HepG2 (cell line): ENCODE data around the gene KANSL3. TPM values are rescaled to one million over a fixed set of nuclear protein-coding genes. Genes with fewer than 3 reads are reported as not detected.

Source experiments
- EEA1 ChIP-seq: sonication (generic); formaldehyde crosslinking; IDR thresholded peaks from 2 replicates; pipeline ENCODE4 v1.5.1; 2020; ENCODE audit warnings: mild to moderate bottlenecking, missing genetic modification reagents, borderline replicate concordance
- HIVEP1 ChIP-seq: sonication (generic); formaldehyde crosslinking; IDR thresholded peaks from 2 replicates; pipeline ENCODE4 v1.4.0; 2020; ENCODE audit warnings: mild to moderate bottlenecking, missing genetic modification reagents
- KAT8 ChIP-seq: IDR thresholded peaks from 2 replicates; pipeline ENCODE4 v1.6.1; 2016; ENCODE audit warnings: missing genetic modification reagents, missing compliant biosample characterization
- MEF2D ChIP-seq: sonication (generic); formaldehyde crosslinking; IDR thresholded peaks from 2 replicates; pipeline ENCODE4 v1.5.1; 2020; ENCODE audit warnings: mild to moderate bottlenecking, missing genetic modification reagents
- PRPF4 ChIP-seq: fragments of 200-400 bp; formaldehyde crosslinking; IDR thresholded peaks from 2 replicates; pipeline ENCODE4 v1.6.1; 2016; ENCODE audit warnings: low read length, low read depth; ENCODE audit not compliant: poor library complexity, severe bottlenecking
- RBAK ChIP-seq: sonication (generic); formaldehyde crosslinking; IDR thresholded peaks from 2 replicates; pipeline ENCODE4 v1.5.1; 2020; ENCODE audit warnings: mild to moderate bottlenecking, missing genetic modification reagents
- RNF2 ChIP-seq: fragments of 450-650 bp; conservative IDR thresholded peaks from 2 replicates; pipeline ENCODE4 v1.6.1; 2016; ENCODE audit warnings: low read depth
- SYNCRIP ChIP-seq: fragments of 200-400 bp; formaldehyde crosslinking; IDR thresholded peaks from 2 replicates; pipeline ENCODE4 v1.6.1; 2018; ENCODE audit warnings: mild to moderate bottlenecking, low read depth, low read length; ENCODE audit not compliant: insufficient read depth
- ZNF138 ChIP-seq: sonication (generic); formaldehyde crosslinking; IDR thresholded peaks from 2 replicates; pipeline ENCODE4 v1.5.0; 2020; ENCODE audit warnings: mild to moderate bottlenecking, low read depth, missing genetic modification reagents
- ZNF263 ChIP-seq: sonication (generic); formaldehyde crosslinking; IDR thresholded peaks from 2 replicates; pipeline ENCODE4 v1.4.0; 2020; ENCODE audit warnings: missing genetic modification reagents
- ZNF510 ChIP-seq: sonication (generic); formaldehyde crosslinking; IDR thresholded peaks from 2 replicates; pipeline ENCODE4 v1.4.0; 2020; ENCODE audit warnings: low read depth, mild to moderate bottlenecking, missing genetic modification reagents
- ZNF572 ChIP-seq: sonication (generic); formaldehyde crosslinking; IDR thresholded peaks from 2 replicates; pipeline ENCODE4 v1.5.1; 2020; ENCODE audit warnings: mild to moderate bottlenecking, missing genetic modification reagents
- ZNF616 ChIP-seq: sonication (generic); formaldehyde crosslinking; IDR thresholded peaks from 2 replicates; pipeline ENCODE4 v1.5.0; 2020; ENCODE audit warnings: low read depth, mild to moderate bottlenecking, missing genetic modification reagents
- polyA plus RNA-seq, 8 experiments: library from polyadenylated mRNA; depleted of rRNA in 3 of 8; stranded (reverse) in 7 of 8; unstranded in 1 of 8; fragments of >200 nt; fragmentation: Illumina TruSeq in 4 of 8; extraction: Trizol in 4 of 8; gene quantifications; 2 replicates each; pipeline versions ENCODE4 v1.2.1 to v1.2.3, GENCODE V29; 2011 to 2016; ENCODE audit warnings: low read depth in 4 of 8, missing spikeins in 1 of 8, mixed read lengths in 1 of 8; ENCODE audit not compliant: insufficient read depth in 1 of 8
- total RNA-seq, 5 experiments: library from RNA; depleted of rRNA; stranded (reverse); fragments of >200 nt; fragmentation: Illumina TruSeq; extraction: Trizol; gene quantifications; 2 replicates each; pipeline ENCODE4 v1.2.3, GENCODE V29; 2016; ENCODE audit warnings: low read depth in 1 of 5
- TF ChIP-seq, protein P1 (sequence below): sonication (generic); formaldehyde crosslinking; IDR thresholded peaks from 2 replicates; pipeline ENCODE4 v1.5.1; 2020; ENCODE audit warnings: mild to moderate bottlenecking, missing genetic modification reagents
- TF ChIP-seq, protein P2 (sequence below): fragments of 450-650 bp; IDR thresholded peaks from 2 replicates; pipeline ENCODE4 v1.6.1; 2017
- TF ChIP-seq, protein P3 (sequence below): sonication (generic); formaldehyde crosslinking; IDR thresholded peaks from 2 replicates; pipeline ENCODE4 v1.5.1; 2020; ENCODE audit warnings: missing genetic modification reagents, mild to moderate bottlenecking, borderline replicate concordance
- TF ChIP-seq, protein P4 (sequence below): fragments of 450-650 bp; IDR thresholded peaks from 2 replicates; pipeline ENCODE4 v1.6.1; 2017; ENCODE audit warnings: mild to moderate bottlenecking
- TF ChIP-seq, protein P5 (sequence below): sonication (generic); formaldehyde crosslinking; IDR thresholded peaks from 2 replicates; pipeline ENCODE4 v1.8.0; 2022; ENCODE audit warnings: missing genetic modification reagents, mild to moderate bottlenecking, borderline replicate concordance

The KANSL3 gene
- total and polyA plus RNA-seq, 2 of the 13 experiments (the other 11 are each of a cell fraction or from before 2014, with no cell fraction given) = 20.8 to 37.3 TPM

DNA sequence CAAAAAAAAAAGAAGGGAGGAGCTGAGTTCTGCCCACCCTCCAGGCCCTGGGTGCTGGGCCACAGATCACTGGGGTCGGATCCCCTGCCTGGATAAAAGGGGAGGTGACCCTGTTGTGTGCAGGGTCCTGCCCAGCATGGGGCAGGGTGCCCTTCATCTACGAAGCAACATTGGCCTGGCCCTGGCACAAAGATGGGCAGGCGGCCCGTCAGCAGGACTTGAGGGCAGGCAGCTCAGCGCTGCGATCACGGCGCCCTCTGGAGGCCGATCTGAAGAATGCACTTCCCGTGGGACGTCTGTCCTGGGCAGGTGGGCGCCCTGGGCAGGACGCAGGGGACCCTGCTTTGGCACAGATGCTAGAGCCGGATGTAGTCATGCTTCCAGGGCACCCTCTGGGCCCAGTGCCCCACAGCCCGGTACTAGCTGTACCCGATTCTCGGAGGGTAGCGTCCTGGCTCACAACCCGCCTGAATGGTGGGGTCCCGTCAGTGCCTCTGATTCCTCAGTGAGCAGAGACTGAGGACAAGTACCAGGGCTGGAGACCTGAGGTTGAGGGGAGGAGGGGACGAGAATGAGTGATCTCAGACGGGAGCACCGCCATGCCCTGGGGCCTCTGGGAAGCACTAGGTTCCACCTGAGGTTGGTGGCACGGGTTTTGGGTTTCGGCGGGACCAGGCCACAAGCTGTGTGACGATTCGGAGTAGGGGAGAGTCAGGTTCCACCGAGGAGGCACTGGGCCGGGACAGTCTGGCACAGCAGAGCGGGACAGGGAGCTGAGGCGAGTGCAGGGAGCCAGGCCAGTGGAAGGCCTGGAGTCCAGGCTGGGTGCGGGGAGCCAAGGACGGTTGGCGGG, 83.6 kb downstream of the KANSL3 start (continued):
- no peak for TF ChIP-seq SYNCRIP
- TF ChIP-seq ZNF510 = no peak
- no peak for TF ChIP-seq RNF2
- no peak for TF ChIP-seq MEF2D
- TF ChIP-seq, protein P1, sequence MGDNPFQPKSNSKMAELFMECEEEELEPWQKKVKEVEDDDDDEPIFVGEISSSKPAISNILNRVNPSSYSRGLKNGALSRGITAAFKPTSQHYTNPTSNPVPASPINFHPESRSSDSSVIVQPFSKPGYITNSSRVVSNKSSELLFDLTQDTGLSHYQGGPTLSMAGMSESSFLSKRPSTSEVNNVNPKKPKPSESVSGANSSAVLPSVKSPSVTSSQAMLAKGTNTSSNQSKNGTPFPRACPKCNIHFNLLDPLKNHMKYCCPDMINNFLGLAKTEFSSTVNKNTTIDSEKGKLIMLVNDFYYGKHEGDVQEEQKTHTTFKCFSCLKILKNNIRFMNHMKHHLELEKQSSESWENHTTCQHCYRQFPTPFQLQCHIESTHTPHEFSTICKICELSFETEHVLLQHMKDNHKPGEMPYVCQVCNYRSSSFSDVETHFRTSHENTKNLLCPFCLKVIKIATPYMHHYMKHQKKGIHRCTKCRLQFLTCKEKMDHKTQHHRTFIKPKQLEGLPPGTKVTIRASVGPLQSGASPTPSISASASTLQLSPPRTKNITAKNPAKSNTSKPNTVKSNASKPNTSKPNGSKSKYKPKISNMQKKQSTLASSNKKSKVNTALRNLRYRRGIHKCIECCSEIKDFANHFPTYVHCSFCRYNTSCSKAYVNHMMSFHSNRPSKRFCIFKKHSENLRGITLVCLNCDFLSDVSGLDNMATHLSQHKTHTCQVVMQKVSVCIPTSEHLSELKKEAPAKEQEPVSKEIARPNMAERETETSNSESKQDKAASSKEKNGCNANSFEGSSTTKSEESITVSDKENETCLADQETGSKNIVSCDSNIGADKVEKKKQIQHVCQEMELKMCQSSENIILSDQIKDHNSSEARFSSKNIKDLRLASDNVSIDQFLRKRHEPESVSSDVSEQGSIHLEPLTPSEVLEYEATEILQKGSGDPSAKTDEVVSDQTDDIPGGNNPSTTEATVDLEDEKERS (CRISPR knock-in tag) = peak; percentile 49; the same call in 1 of the 2 replicates
- TF ChIP-seq, protein P2, sequence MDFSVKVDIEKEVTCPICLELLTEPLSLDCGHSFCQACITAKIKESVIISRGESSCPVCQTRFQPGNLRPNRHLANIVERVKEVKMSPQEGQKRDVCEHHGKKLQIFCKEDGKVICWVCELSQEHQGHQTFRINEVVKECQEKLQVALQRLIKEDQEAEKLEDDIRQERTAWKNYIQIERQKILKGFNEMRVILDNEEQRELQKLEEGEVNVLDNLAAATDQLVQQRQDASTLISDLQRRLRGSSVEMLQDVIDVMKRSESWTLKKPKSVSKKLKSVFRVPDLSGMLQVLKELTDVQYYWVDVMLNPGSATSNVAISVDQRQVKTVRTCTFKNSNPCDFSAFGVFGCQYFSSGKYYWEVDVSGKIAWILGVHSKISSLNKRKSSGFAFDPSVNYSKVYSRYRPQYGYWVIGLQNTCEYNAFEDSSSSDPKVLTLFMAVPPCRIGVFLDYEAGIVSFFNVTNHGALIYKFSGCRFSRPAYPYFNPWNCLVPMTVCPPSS = no peak
- TF ChIP-seq KAT8 = 0 out of 2 replicates have a peak, but pooled peaks have one; percentile 36
- TF ChIP-seq, protein P3, sequence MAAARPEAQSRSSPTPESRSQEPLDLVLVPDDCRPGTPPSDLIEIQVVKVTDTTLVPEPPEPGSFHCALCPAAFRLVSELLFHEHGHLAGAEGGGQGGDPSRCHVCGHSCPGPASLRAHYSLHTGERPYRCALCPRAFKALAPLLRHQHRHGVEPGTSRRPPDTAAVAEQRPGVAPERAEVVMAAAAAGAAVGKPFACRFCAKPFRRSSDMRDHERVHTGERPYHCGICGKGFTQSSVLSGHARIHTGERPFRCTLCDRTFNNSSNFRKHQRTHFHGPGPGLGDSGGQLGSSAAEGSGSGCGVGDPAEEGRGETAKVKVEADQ (CRISPR knock-in tag) = no peak
- TF ChIP-seq, protein P4, sequence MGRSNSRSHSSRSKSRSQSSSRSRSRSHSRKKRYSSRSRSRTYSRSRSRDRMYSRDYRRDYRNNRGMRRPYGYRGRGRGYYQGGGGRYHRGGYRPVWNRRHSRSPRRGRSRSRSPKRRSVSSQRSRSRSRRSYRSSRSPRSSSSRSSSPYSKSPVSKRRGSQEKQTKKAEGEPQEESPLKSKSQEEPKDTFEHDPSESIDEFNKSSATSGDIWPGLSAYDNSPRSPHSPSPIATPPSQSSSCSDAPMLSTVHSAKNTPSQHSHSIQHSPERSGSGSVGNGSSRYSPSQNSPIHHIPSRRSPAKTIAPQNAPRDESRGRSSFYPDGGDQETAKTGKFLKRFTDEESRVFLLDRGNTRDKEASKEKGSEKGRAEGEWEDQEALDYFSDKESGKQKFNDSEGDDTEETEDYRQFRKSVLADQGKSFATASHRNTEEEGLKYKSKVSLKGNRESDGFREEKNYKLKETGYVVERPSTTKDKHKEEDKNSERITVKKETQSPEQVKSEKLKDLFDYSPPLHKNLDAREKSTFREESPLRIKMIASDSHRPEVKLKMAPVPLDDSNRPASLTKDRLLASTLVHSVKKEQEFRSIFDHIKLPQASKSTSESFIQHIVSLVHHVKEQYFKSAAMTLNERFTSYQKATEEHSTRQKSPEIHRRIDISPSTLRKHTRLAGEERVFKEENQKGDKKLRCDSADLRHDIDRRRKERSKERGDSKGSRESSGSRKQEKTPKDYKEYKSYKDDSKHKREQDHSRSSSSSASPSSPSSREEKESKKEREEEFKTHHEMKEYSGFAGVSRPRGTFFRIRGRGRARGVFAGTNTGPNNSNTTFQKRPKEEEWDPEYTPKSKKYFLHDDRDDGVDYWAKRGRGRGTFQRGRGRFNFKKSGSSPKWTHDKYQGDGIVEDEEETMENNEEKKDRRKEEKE = no peak
- peak; percentile 72 for TF ChIP-seq ZNF572 (CRISPR knock-in tag)
- TF ChIP-seq ZNF616 (CRISPR knock-in tag) = peak; percentile 37; the same call in 1 of the 2 replicates
- TF ChIP-seq, protein P5, sequence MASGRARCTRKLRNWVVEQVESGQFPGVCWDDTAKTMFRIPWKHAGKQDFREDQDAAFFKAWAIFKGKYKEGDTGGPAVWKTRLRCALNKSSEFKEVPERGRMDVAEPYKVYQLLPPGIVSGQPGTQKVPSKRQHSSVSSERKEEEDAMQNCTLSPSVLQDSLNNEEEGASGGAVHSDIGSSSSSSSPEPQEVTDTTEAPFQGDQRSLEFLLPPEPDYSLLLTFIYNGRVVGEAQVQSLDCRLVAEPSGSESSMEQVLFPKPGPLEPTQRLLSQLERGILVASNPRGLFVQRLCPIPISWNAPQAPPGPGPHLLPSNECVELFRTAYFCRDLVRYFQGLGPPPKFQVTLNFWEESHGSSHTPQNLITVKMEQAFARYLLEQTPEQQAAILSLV (CRISPR knock-in tag) = no peak
- no peak for TF ChIP-seq HIVEP1
- TF ChIP-seq RBAK (CRISPR knock-in tag) = no peak
- TF ChIP-seq ZNF263 (CRISPR knock-in tag) = no peak; the same call in 1 of the 2 replicates
- TF ChIP-seq PRPF4 = no peak
- TF ChIP-seq ZNF138 (CRISPR knock-in tag) = no peak; the same call in 1 of the 2 replicates
- no peak for TF ChIP-seq EEA1
